Measurements from ENCODE around the gene TBC1D13. TPM values are rescaled to one million over a fixed set of nuclear protein-coding genes. Genes with fewer than 3 reads are reported as not detected.
"Not testable (repeated sequence)": the region's sequence is repeated elsewhere in the genome, so short reads cannot be mapped to it uniquely, and the experiment has no call there.

TBC1D13 gene
- polyA plus RNA-seq, 1 donor, result 31.7 TPM

GRCh38 chr9:128845186-128845931, 58.3 kb downstream of the TBC1D13 start:
- Histone ChIP-seq H3K27ac (ENCODE audit: low read length) (no peak overlapping the region), H3K27me3 (ENCODE audit: control insufficient read depth, insufficient read depth, low read length) (no peaks in the 10 kb centered on the region), H3K4me1 (ENCODE audit: control insufficient read depth, insufficient read depth, low read length) (no peaks in the 10 kb centered on the region), H3K9me3 (ENCODE audit: control insufficient read depth, low read depth, low read length) (peaks cover 5% of the 10 kb centered on the region), H3K36me3 (ENCODE audit: control insufficient read depth, insufficient read depth, low read length) (peaks cover 2% of the 10 kb centered on the region), H3K4me3 (ENCODE audit: low read length) (no peak overlapping the region)
- WGBS (ENCODE audit: insufficient coverage, low lambda C conversion rate), result no CpG with 5 or more reads among the region's 13 CpGs
- DNase-seq, result no peak

- WGBS (ENCODE audit: insufficient coverage, low lambda C conversion rate), result no CpG with 5 or more reads among the region's 3 CpGs
- no peak overlapping the region for H3K27ac ChIP-seq (ENCODE audit: low read length)
- no peaks in the 10 kb centered on the region for H3K27me3 ChIP-seq (ENCODE audit: control insufficient read depth, insufficient read depth, low read length)
- H3K36me3 ChIP-seq (ENCODE audit: control insufficient read depth, insufficient read depth, low read length), result peaks cover 2% of the 10 kb centered on the region
- H3K4me1 ChIP-seq (ENCODE audit: control insufficient read depth, insufficient read depth, low read length), result no peaks in the 10 kb centered on the region
- peaks cover 5% of the 10 kb centered on the region for H3K9me3 ChIP-seq (ENCODE audit: control insufficient read depth, low read depth, low read length)
- no peak overlapping the region for H3K4me3 ChIP-seq (ENCODE audit: low read length)
- no peak for DNase-seq
These were observed 59.6 kb downstream of the TBC1D13 start for GRCh38 chr9:128846680-128847030.

GRCh38 chr9:128847803-128848202, 60.8 kb downstream of the TBC1D13 start:
- DNase-seq, result no peak
- Histone ChIP-seq H3K27ac (ENCODE audit: low read length) (no peak overlapping the region), H3K36me3 (ENCODE audit: control insufficient read depth, insufficient read depth, low read length) (no peaks in the 10 kb centered on the region), H3K27me3 (ENCODE audit: control insufficient read depth, insufficient read depth, low read length) (no peaks in the 10 kb centered on the region), H3K9me3 (ENCODE audit: control insufficient read depth, low read depth, low read length) (peaks cover 5% of the 10 kb centered on the region), H3K4me3 (ENCODE audit: low read length) (no peak overlapping the region), H3K4me1 (ENCODE audit: control insufficient read depth, insufficient read depth, low read length) (no peaks in the 10 kb centered on the region)
- no CpG with 5 or more reads among the region's 1 CpG for WGBS (ENCODE audit: insufficient coverage, low lambda C conversion rate)

GRCh38 chr9:128851024-128851423, 64.0 kb downstream of the TBC1D13 start:
- 100% methylated on average over 1 of the region's 10 CpGs for WGBS (ENCODE audit: insufficient coverage, low lambda C conversion rate)

GRCh38 chr9:128851779-128852600, 64.9 kb downstream of the TBC1D13 start:
- WGBS (ENCODE audit: insufficient coverage, low lambda C conversion rate), result 54% methylated on average over 2 of the region's 10 CpGs
- DNase-seq; H3K9me3 ChIP-seq (ENCODE audit: control insufficient read depth, low read depth, low read length); H3K4me1 ChIP-seq (ENCODE audit: control insufficient read depth, insufficient read depth, low read length); H3K27me3 ChIP-seq (ENCODE audit: control insufficient read depth, insufficient read depth, low read length); H3K4me3 ChIP-seq (ENCODE audit: low read length); H3K36me3 ChIP-seq (ENCODE audit: control insufficient read depth, insufficient read depth, low read length); H3K27ac ChIP-seq (ENCODE audit: low read length): not testable (repeated sequence)

More at GRCh38 chr9:128851024-128851423, 64.0 kb downstream of the TBC1D13 start:
- not testable (repeated sequence) for H3K4me1 ChIP-seq (ENCODE audit: control insufficient read depth, insufficient read depth, low read length); H3K4me3 ChIP-seq (ENCODE audit: low read length); H3K27me3 ChIP-seq (ENCODE audit: control insufficient read depth, insufficient read depth, low read length); DNase-seq; H3K27ac ChIP-seq (ENCODE audit: low read length); H3K36me3 ChIP-seq (ENCODE audit: control insufficient read depth, insufficient read depth, low read length); H3K9me3 ChIP-seq (ENCODE audit: control insufficient read depth, low read depth, low read length)

GRCh38 chr9:128852646-128853045, 65.6 kb downstream of the TBC1D13 start:
- DNase-seq; H3K27me3 ChIP-seq (ENCODE audit: control insufficient read depth, insufficient read depth, low read length); H3K36me3 ChIP-seq (ENCODE audit: control insufficient read depth, insufficient read depth, low read length); H3K27ac ChIP-seq (ENCODE audit: low read length); H3K4me1 ChIP-seq (ENCODE audit: control insufficient read depth, insufficient read depth, low read length); H3K4me3 ChIP-seq (ENCODE audit: low read length); H3K9me3 ChIP-seq (ENCODE audit: control insufficient read depth, low read depth, low read length): not testable (repeated sequence)
- WGBS (ENCODE audit: insufficient coverage, low lambda C conversion rate), result 100% methylated on average over 2 of the region's 2 CpGs

GRCh38 chr9:128854454-128854853, 67.4 kb downstream of the TBC1D13 start:
- not testable (repeated sequence) for H3K27me3 ChIP-seq (ENCODE audit: control insufficient read depth, insufficient read depth, low read length); H3K9me3 ChIP-seq (ENCODE audit: control insufficient read depth, low read depth, low read length); H3K4me1 ChIP-seq (ENCODE audit: control insufficient read depth, insufficient read depth, low read length); H3K27ac ChIP-seq (ENCODE audit: low read length); H3K36me3 ChIP-seq (ENCODE audit: control insufficient read depth, insufficient read depth, low read length); H3K4me3 ChIP-seq (ENCODE audit: low read length); DNase-seq
- no CpG with 5 or more reads among the region's 6 CpGs for WGBS (ENCODE audit: insufficient coverage, low lambda C conversion rate)

GRCh38 chr9:128858476-128858875, 71.4 kb downstream of the TBC1D13 start:
- not testable (repeated sequence) for H3K4me3 ChIP-seq (ENCODE audit: low read length); H3K27ac ChIP-seq (ENCODE audit: low read length); H3K27me3 ChIP-seq (ENCODE audit: control insufficient read depth, insufficient read depth, low read length); H3K9me3 ChIP-seq (ENCODE audit: control insufficient read depth, low read depth, low read length); DNase-seq; H3K4me1 ChIP-seq (ENCODE audit: control insufficient read depth, insufficient read depth, low read length); H3K36me3 ChIP-seq (ENCODE audit: control insufficient read depth, insufficient read depth, low read length)
- WGBS (ENCODE audit: insufficient coverage, low lambda C conversion rate), result no CpG with 5 or more reads among the region's 7 CpGs

Other genes with a start within 250 kb of the TBC1D13 start
- 240 TPM for gene SPTAN1, start 234.7 kb upstream of the TBC1D13 start, polyA plus RNA-seq
- gene DYNC2I2, start 130.4 kb upstream of the TBC1D13 start, polyA plus RNA-seq, result 39.8 TPM
- 339 TPM for gene SET, start 98.0 kb upstream of the TBC1D13 start, polyA plus RNA-seq
- gene PKN3, start 84.8 kb upstream of the TBC1D13 start, polyA plus RNA-seq, result 5.5 TPM
- gene ZDHHC12, start 63.1 kb upstream of the TBC1D13 start, polyA plus RNA-seq, result 35.8 TPM
- 36.7 TPM for gene ZER1, start 15.3 kb upstream of the TBC1D13 start, polyA plus RNA-seq
- 14.4 TPM for gene ENDOG, start 31.2 kb downstream of the TBC1D13 start, polyA plus RNA-seq
- gene SPOUT1, start 42.5 kb downstream of the TBC1D13 start, polyA plus RNA-seq, result 36.2 TPM
- gene KYAT1, start 94.7 kb downstream of the TBC1D13 start, polyA plus RNA-seq, result 6.5 TPM
- gene LRRC8A, start 94.9 kb downstream of the TBC1D13 start, polyA plus RNA-seq, result 18.5 TPM
- gene PHYHD1, start 133.7 kb downstream of the TBC1D13 start, polyA plus RNA-seq, result 19.0 TPM
- gene DOLK, start 160.3 kb downstream of the TBC1D13 start, polyA plus RNA-seq, result 14.8 TPM
- 35.3 TPM for gene NUP188, start 160.4 kb downstream of the TBC1D13 start, polyA plus RNA-seq
- gene SH3GLB2, start 241.1 kb downstream of the TBC1D13 start, polyA plus RNA-seq, result 81.7 TPM
- 25.3 TPM for gene MIGA2, start 249.4 kb downstream of the TBC1D13 start, polyA plus RNA-seq